ENCODE data around the gene UBTD2. TPM values are rescaled to one million over a fixed set of nuclear protein-coding genes. Genes with fewer than 3 reads are reported as not detected.

The UBTD2 gene
- total RNA-seq, 1 experiment from 2014 or later = 42.6 TPM

GRCh38 chr5:172248637-172249036 is 34.9 kb downstream of the UBTD2 start:
- Histone ChIP-seq H2BK120ac (ENCODE audit: low read depth, low read length, poor library complexity, severe bottlenecking) (no peak overlapping the region), H2AK5ac (ENCODE audit: insufficient read length, low read length) (no peak overlapping the region), H3K79me2 (ENCODE audit: insufficient read depth, low read length) (peaks cover 3% of the 10 kb centered on the region; the same call in 1 of the 2 replicates), H2AFZ (ENCODE audit: low read length) (no peak overlapping the region), H4K91ac (ENCODE audit: insufficient read length, low read depth, low read length) (no peak overlapping the region), H2BK12ac (ENCODE audit: insufficient read length, low read depth, low read length) (no peak overlapping the region), H2BK5ac (ENCODE audit: insufficient read length, low read length) (no peak overlapping the region), H4K20me1 (ENCODE audit: control insufficient read depth, insufficient read depth, insufficient read length) (no peaks in the 10 kb centered on the region), H4K8ac (replicated peaks; ENCODE audit: insufficient read length, low read depth, low read length) (no peak overlapping the region), H3K27ac (ENCODE audit: insufficient read length, low read depth, low read length) (no peak overlapping the region), H3K9me3 (ENCODE audit: control insufficient read depth, low read depth, low read length) (no peaks in the 10 kb centered on the region), H3K27me3 (ENCODE audit: insufficient read depth, low read length) (no peaks in the 10 kb centered on the region), H3K4me2 (ENCODE audit: insufficient read depth, insufficient read length, low read length) (no peak overlapping the region), H3K18ac (ENCODE audit: insufficient read length, low read depth, low read length) (no peak overlapping the region), H2BK15ac (ENCODE audit: low read depth, low read length) (no peak overlapping the region), H3K79me1 (ENCODE audit: insufficient read depth, low read depth, low read length, poor library complexity, severe bottlenecking) (peaks cover 3% of the 10 kb centered on the region), H3T11ph (ENCODE audit: low read length) (no peak overlapping the region), H3K23me2 (ENCODE audit: insufficient read length, low read depth, low read length, poor library complexity, severe bottlenecking) (no peaks in the 10 kb centered on the region), H3K14ac (ENCODE audit: insufficient read depth, low read length) (no peak overlapping the region), H3K23ac (ENCODE audit: insufficient read length, low read depth, low read length) (no peak overlapping the region), H3K4me1 (ENCODE audit: insufficient read depth, low read length) (no peaks in the 10 kb centered on the region), H3K9ac (ENCODE audit: extremely low read depth, insufficient read length, low read length) (no peak overlapping the region), H2BK20ac (ENCODE audit: low read depth, low read length, poor library complexity, severe bottlenecking) (no peak overlapping the region), H3K56ac (ENCODE audit: insufficient read length, low read depth, low read length) (no peak overlapping the region), H3K4ac (ENCODE audit: low read depth, low read length) (no peak overlapping the region), H4K5ac (ENCODE audit: insufficient read length, low read depth, low read length) (no peak overlapping the region)
- peaks cover 0 to 11% of the 10 kb centered on the region in 2 experiments; a peak in 2 of 5 replicates for H3K9me3 Mint-ChIP-seq
- no peak for TF ChIP-seq CTCF (conservative IDR thresholded peaks at IDR 0.05)
- H3K4me3 Mint-ChIP-seq = no peak overlapping the region
- H3K4me1 Mint-ChIP-seq = peaks cover 4 to 11% of the 10 kb centered on the region in 2 experiments; a peak in 3 of 4 replicates
- peak overlapping the region in 2 of 3 experiments; percentile 62 to 69; a peak in 2 of 7 replicates for H3K27ac Mint-ChIP-seq
- H3K36me3 Mint-ChIP-seq (ENCODE audit: insufficient read depth in 1 of 3, low read depth in 3 of 3) = peaks cover 14 to 32% (median 20%) of the 10 kb centered on the region in 3 experiments
- DNase-seq = no peak
- H3K27me3 Mint-ChIP-seq (ENCODE audit: low read depth) = no peaks in the 10 kb centered on the region
- no CpG with 5 or more reads among the region's 2 CpGs for WGBS (ENCODE audit: extremely low coverage, insufficient read length, low lambda C conversion rate)
